Posterior cingulate gyrus (tissue), 11 donors: ENCODE data around the gene ARRDC2.

Source experiments
- DNase-seq, 10 donors: peaks; one replicate each; pipeline versions ENCODE4 v3.0.0 to v3.0.0-alpha.2; 2020 to 2021; ENCODE audit warnings: mixed read lengths in 3 of 10
- intact Hi-C: fragments of 100-400 bp; cut with DNase I; formaldehyde crosslinking; loops from one replicate; pipeline ENCODE4 v1.15.1; 2023

Gene ARRDC2

GRCh38 chr19:18051887-18052286 is 43.9 kb downstream of the ARRDC2 start:
- intact Hi-C loops, result no loop called here

DNA sequence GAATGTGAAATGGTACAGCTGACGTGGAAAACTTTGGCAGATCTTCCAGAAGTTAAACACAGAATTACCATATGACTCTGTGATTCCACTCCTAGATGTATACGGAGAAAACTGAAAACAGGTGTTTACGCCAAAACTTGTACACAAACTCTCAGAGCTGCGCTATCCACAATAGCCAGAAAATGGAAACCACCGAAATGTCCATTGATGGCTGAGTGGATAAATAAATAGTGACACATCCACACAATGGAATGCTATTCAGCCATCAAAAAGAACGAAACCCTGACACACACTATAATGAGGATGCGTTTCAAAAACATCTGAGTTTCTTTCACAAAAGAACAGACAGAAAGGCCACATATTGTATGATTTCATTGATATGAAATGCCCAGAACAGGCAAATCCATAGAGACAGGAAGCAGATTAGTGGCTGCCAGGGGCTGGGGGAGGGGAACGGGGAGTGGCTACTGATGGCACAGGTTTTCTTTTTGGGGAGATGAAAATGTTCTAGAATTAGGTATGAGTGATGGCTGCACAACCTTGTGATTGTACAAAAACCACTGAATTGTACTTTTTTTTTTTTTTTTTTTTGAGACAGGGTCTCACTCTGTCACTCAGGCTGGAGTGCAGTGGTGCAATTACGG is 45.7 kb downstream of the ARRDC2 start:
- DNase-seq, result peak in 1 of 10 donors; percentile 44
- intact Hi-C loops, result no loop called here

More at GRCh38 chr19:18051887-18052286, 43.9 kb downstream of the ARRDC2 start:
- DNase-seq, result peak in 1 of 10 donors; percentile 76

DNA sequence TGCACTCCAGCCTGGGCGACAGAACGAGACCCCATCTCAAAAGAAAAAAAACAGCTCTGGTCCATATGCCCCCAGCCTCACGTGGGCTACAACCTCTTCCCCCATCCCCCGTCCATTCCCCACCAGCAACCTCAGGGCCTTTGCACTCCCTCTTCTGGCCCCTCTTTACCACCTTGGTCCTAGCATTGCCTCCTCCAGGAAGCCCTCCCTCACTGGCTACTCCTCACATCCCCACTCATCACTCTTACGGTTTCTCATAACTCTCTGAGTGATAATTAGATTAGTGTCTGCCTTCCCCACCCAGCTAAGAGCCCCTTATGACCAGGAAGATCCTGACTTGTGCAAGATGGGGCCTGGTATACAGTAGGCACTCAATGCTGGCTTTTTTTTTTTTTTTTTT is 48.0 kb downstream of the ARRDC2 start:
- intact Hi-C loops, result loop anchor here (5.0 kb wide), 1 partner anchor 119 kb away; no protein-coding TSS in a partner anchor
- no peak for DNase-seq

DNA sequence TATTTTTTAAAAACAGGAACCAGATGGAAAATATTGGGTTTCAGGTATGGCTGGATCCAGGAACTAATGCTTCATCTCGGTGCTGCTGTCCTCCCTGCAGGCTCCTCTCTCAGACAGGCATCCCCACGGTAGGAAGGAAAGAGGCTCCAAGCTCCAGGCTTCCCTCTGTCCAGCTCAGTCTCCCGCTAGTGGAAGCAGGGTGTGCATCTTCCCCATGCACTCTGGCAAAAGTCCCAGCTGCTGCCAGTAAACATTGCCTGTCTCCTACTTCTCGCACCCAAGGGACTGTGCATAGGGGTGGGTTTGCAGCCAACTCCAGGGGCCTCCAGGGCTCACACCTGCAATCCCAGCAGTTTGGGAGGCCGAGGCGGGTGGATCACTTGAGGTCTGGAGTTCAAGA is 49.6 kb downstream of the ARRDC2 start:
- intact Hi-C loops, result loop anchor here (5.0 kb wide), 1 partner anchor 120 kb away; no protein-coding TSS in a partner anchor
- peak in 8 of 10 donors; percentile 30 to 94 (median 64) for DNase-seq

GRCh38 chr19:18058208-18059009 is 50.4 kb downstream of the ARRDC2 start:
- DNase-seq, result peak; percentile 70 to 98 (median 84)
- intact Hi-C loops, result loop anchor here (1.0 to 5.0 kb wide), 2 partner anchors 51 to 121 kb away; no protein-coding TSS in a partner anchor

DNA sequence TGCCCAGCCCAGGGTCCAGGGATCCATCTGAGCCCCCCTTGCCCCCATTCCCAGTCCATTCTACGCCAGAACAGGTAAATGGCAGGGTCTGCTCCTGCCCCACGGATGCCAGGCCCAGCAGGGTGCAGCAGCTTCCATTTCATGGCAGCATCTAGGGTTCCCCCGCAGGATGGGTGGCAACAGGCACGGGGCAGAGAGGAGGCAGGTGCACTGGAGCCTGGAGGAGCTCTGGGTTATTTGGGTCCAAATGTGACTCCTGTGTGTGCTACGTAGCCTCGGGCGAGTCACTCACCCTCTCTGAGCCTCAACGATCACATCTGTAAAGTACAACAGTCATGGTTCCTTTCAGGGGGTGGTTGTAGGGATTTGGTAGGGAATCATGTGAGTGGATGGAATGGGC is 51.3 kb downstream of the ARRDC2 start:
- no peak for DNase-seq
- intact Hi-C loops, result loop anchor here (5.0 kb wide), 1 partner anchor 122 kb away; no protein-coding TSS in a partner anchor

- intact Hi-C loops, result loop anchor here (5.0 kb wide), 1 partner anchor 123 kb away; no protein-coding TSS in a partner anchor
- no peak for DNase-seq
Measured at GRCh38 chr19:18059902-18060301, 51.9 kb downstream of the ARRDC2 start.

DNA sequence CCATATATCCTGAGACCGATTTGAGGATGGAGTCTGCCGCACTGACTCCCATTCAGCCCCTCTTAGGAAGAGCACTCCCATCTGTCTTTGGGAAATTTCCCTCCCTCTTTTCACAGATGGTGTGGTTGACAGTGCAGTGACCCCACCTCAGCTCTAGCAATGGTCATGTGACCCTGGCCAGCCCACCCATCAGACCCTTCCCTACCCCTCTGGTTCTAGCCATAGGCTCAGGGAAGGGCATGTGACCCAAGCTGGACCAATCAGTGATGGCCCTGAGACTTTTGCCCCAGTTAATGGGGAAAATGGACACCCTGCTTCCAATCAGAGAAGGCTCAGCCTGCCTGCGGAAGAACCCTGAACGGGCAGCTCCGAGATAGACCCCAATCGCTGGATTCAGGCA is 52.5 kb downstream of the ARRDC2 start:
- intact Hi-C loops, result no loop called here
- no peak for DNase-seq

GRCh38 chr19:18062028-18062427 is 54.1 kb downstream of the ARRDC2 start:
- intact Hi-C loops, result no loop called here
- peak in 5 of 10 donors; percentile 10 to 86 (median 24) for DNase-seq

- no peak for DNase-seq
- intact Hi-C loops, result no loop called here
Measured at GRCh38 chr19:18063463-18063862, 55.5 kb downstream of the ARRDC2 start.
